Activated T-helper 2 cell treated with anti-CD3 and anti-CD28 coated beads, Interferon-gamma antibody, Interleukin-2, Interleukin-4, amounts not matched to agents 10 μg/mL and 5 μg/mL and 100 μg/mL, durations not matched to agents 14 hours and 24 hours and 36 hours (primary cell): ENCODE measurements around the gene PRSS53. TPM values are rescaled to one million over a fixed set of nuclear protein-coding genes. Genes with fewer than 3 reads are reported as not detected.

Experiments used
- DNase-seq: peaks from one replicate; pipeline ENCODE4 v3.0.0; 2021; ENCODE audit warnings: low spot score
- H3K27ac Mint-ChIP-seq: one replicate; pipeline ENCODE4 v1.8.0; 2021; ENCODE audit warnings: mixed read lengths
- H3K27me3 Mint-ChIP-seq: one replicate; pipeline ENCODE4 v1.8.0; 2021; ENCODE audit warnings: low read depth, mixed read lengths
- H3K36me3 Mint-ChIP-seq: one replicate; pipeline ENCODE4 v1.8.0; 2021; ENCODE audit warnings: low read depth, mixed read lengths
- H3K4me1 Mint-ChIP-seq: one replicate; pipeline ENCODE4 v1.8.0; 2021; ENCODE audit warnings: low read depth, mixed read lengths
- H3K4me3 Mint-ChIP-seq: one replicate; pipeline ENCODE4 v1.8.0; 2021; ENCODE audit warnings: low read depth, mild to moderate bottlenecking, moderate library complexity, mixed read lengths
- H3K9me3 Mint-ChIP-seq: one replicate; pipeline ENCODE4 v1.8.0; 2021; ENCODE audit warnings: mixed read lengths
- intact Hi-C: fragments of 100-400 bp; cut with micrococcal nuclease; formaldehyde crosslinking; loops from one replicate; pipeline ENCODE4 v1.15.1; 2023
- total RNA-seq: library from RNA; stranded (reverse); gene quantifications from 2 replicates; pipeline ENCODE4 v1.2.3, GENCODE V29; 2022

PRSS53 gene
- total RNA-seq, 1 donor from 2014 or later, result 4.8 TPM

GRCh38 chr16:31084584-31085302 lies 4.0 kb downstream of the PRSS53 start:
- H3K27me3 Mint-ChIP-seq, result no peaks in the 10 kb centered on the region
- H3K27ac Mint-ChIP-seq, result no peak overlapping the region
- no peak for DNase-seq
- H3K4me1 Mint-ChIP-seq, result peaks cover 2% of the 10 kb centered on the region
- H3K9me3 Mint-ChIP-seq, result no peaks in the 10 kb centered on the region
- no peak overlapping the region for H3K4me3 Mint-ChIP-seq
- H3K36me3 Mint-ChIP-seq, result peaks cover 27% of the 10 kb centered on the region
- intact Hi-C loops, result no loop called here

DNA sequence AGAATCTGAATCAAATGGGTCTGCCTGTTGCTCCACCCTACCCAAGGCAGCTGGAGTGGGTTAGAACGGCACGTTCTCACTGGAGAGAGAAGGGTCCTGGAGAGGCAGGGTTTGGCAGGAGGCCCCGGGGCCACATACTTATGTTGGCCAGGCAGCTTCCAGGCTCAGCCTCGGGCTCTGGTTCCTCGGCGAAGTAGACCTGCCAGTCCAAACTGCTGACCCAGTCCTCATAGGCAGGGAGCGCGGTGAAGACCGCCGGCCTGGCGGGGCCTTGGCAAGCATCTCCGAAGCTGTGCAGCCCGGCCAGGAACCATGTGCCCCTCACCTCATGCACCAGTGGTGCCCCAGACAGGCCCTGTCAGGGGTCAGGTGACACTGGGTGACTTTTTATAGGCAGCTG lies 4.8 kb downstream of the PRSS53 start:
- no peak for DNase-seq
- peaks cover 29% of the 10 kb centered on the region for H3K36me3 Mint-ChIP-seq
- intact Hi-C loops, result no loop called here
- H3K4me1 Mint-ChIP-seq, result peaks cover 2% of the 10 kb centered on the region
- H3K4me3 Mint-ChIP-seq, result no peak overlapping the region
- no peaks in the 10 kb centered on the region for H3K9me3 Mint-ChIP-seq
- no peaks in the 10 kb centered on the region for H3K27me3 Mint-ChIP-seq
- H3K27ac Mint-ChIP-seq, result no peak overlapping the region

GRCh38 chr16:31083556-31083955 lies 5.2 kb downstream of the PRSS53 start:
- Mint-ChIP-seq H3K4me3 (no peak overlapping the region), H3K36me3 (peaks cover 33% of the 10 kb centered on the region), H3K27ac (no peak overlapping the region), H3K27me3 (no peaks in the 10 kb centered on the region), H3K4me1 (peaks cover 2% of the 10 kb centered on the region), H3K9me3 (no peaks in the 10 kb centered on the region)
- intact Hi-C loops, result no loop called here
- no peak for DNase-seq

GRCh38 chr16:31083081-31083480 lies 5.7 kb downstream of the PRSS53 start:
- Mint-ChIP-seq H3K36me3 (peaks cover 37% of the 10 kb centered on the region), H3K9me3 (no peaks in the 10 kb centered on the region), H3K27ac (no peak overlapping the region), H3K4me3 (no peak overlapping the region), H3K4me1 (peaks cover 2% of the 10 kb centered on the region), H3K27me3 (no peaks in the 10 kb centered on the region)
- DNase-seq, result no peak
- intact Hi-C loops, result no loop called here

DNA sequence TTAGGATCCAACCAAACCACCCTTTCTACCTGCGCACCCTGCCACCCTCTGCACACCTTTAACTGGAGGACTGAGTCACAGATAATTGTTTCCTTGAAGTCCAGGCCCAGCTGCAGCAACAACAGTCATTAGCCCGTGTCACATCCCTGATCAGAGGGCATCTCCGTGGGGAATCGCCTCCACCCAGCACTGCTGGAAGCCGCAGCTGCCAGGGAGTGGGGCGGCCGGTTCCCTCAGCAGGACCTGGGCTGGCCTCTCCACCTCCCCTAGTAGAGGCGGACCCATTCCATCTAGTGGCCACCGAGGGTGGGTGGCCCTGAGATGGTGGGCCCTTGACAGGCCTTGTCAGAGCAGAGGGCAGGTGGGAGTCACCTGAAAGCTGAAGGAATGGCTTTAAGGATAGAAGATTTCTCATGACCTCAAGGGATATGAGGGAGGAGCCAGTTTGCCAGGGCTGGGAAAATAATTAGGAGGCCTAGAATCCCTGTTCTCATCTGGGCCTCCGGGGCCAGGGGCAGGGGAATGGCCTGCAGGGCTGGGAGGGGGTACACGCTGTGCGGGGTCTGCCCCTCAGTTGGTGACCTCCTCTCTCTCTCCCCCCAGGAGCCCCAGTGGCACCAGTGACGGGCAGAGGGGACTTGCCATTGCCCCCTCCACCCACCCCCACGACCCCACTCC lies 6.2 kb downstream of the PRSS53 start:
- H3K4me1 Mint-ChIP-seq, result peaks cover 2% of the 10 kb centered on the region
- no peak for DNase-seq
- no peak overlapping the region for H3K4me3 Mint-ChIP-seq
- H3K9me3 Mint-ChIP-seq, result no peaks in the 10 kb centered on the region
- no peaks in the 10 kb centered on the region for H3K27me3 Mint-ChIP-seq
- no peak overlapping the region for H3K27ac Mint-ChIP-seq
- H3K36me3 Mint-ChIP-seq, result peaks cover 43% of the 10 kb centered on the region
- intact Hi-C loops, result no loop called here

- Mint-ChIP-seq H3K4me1 (peaks cover 2% of the 10 kb centered on the region), H3K4me3 (no peak overlapping the region), H3K36me3 (peaks cover 48% of the 10 kb centered on the region), H3K27ac (no peak overlapping the region), H3K9me3 (no peaks in the 10 kb centered on the region), H3K27me3 (no peaks in the 10 kb centered on the region)
- no peak for DNase-seq
- intact Hi-C loops, result no loop called here
Measured at GRCh38 chr16:31081428-31082351, 7.1 kb downstream of the PRSS53 start.

DNA sequence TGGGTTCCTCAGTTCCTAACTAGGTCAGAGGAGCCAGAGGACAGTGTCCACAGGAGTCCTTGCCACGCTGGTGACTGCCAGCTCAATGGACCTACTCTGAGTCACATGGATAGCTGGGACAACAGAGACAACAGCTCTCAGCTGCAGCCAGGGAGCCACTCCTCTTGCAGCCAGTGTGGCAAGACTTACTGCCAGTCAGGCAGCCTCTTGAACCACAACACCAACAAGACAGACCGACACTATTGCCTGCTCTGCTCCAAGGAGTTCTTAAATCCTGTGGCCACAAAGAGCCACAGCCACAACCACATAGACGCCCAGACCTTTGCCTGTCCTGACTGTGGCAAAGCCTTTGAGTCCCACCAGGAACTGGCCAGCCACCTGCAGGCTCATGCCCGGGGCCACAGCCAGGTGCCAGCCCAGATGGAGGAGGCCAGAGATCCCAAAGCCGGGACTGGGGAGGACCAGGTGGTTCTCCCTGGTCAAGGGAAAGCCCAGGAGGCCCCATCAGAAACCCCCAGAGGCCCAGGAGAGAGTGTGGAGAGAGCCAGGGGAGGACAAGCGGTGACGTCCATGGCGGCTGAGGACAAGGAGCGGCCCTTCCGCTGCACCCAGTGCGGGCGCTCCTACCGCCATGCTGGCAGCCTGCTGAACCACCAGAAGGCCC lies 7.9 kb downstream of the PRSS53 start:
- Mint-ChIP-seq H3K4me3 (no peak overlapping the region), H3K9me3 (no peaks in the 10 kb centered on the region), H3K27ac (no peak overlapping the region), H3K36me3 (peaks cover 54% of the 10 kb centered on the region), H3K4me1 (peaks cover 5% of the 10 kb centered on the region), H3K27me3 (no peaks in the 10 kb centered on the region)
- DNase-seq, result no peak
- intact Hi-C loops, result no loop called here

- Mint-ChIP-seq H3K36me3 (peaks cover 50% of the 10 kb centered on the region), H3K4me3 (no peak overlapping the region), H3K9me3 (no peaks in the 10 kb centered on the region), H3K27ac (no peak overlapping the region), H3K27me3 (no peaks in the 10 kb centered on the region), H3K4me1 (peaks cover 4% of the 10 kb centered on the region)
- no peak for DNase-seq
- intact Hi-C loops, result no loop called here
Measured at GRCh38 chr16:31080035-31080629, 8.6 kb downstream of the PRSS53 start.

DNA sequence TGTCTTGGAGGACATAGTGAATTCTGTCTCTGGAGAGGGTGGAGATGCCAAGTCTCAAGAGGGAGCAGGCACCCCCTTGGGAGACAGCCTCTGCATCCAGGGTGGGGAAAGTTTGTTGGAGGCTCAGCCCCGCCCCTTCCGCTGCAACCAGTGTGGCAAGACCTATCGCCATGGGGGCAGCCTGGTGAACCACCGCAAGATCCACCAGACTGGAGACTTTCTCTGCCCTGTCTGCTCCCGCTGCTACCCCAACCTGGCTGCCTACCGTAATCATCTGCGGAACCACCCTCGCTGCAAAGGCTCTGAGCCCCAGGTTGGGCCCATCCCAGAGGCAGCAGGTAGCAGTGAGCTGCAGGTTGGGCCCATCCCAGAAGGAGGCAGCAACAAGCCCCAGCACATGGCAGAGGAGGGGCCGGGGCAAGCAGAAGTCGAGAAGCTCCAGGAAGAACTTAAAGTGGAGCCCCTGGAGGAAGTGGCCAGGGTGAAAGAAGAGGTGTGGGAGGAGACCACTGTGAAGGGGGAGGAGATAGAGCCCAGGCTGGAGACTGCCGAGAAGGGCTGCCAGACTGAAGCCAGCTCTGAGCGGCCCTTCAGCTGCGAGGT lies 9.3 kb downstream of the PRSS53 start:
- intact Hi-C loops, result no loop called here
- Mint-ChIP-seq H3K9me3 (no peaks in the 10 kb centered on the region), H3K27me3 (no peaks in the 10 kb centered on the region), H3K4me3 (no peak overlapping the region), H3K27ac (no peak overlapping the region), H3K36me3 (peaks cover 56% of the 10 kb centered on the region), H3K4me1 (peaks cover 10% of the 10 kb centered on the region)
- DNase-seq, result no peak

DNA sequence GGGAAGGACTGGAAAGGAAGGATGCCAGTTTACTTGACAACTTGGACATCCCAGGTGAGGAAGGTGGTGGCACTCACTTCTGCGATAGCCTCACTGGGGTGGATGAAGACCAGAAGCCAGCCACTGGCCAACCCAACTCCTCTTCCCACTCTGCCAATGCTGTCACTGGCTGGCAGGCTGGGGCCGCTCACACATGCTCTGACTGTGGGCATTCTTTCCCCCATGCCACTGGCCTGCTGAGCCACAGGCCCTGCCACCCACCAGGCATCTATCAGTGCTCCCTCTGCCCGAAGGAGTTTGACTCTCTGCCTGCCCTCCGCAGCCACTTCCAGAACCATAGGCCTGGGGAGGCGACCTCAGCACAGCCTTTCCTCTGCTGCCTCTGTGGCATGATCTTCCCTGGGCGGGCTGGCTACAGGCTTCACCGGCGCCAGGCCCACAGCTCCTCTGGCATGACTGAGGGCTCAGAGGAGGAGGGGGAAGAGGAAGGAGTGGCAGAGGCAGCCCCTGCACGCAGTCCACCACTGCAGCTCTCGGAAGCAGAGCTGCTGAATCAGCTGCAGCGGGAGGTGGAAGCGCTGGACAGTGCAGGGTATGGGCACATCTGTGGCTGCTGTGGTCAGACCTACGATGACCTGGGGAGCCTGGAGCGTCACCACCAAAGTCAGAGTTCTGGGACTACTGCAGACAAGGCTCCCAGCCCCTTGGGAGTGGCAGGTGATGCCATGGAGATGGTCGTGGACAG lies 10.0 kb downstream of the PRSS53 start:
- H3K4me3 Mint-ChIP-seq, result no peak overlapping the region
- H3K4me1 Mint-ChIP-seq, result peaks cover 10% of the 10 kb centered on the region
- DNase-seq, result no peak
- H3K27me3 Mint-ChIP-seq, result no peaks in the 10 kb centered on the region
- intact Hi-C loops, result no loop called here
- H3K9me3 Mint-ChIP-seq, result no peaks in the 10 kb centered on the region
- peaks cover 57% of the 10 kb centered on the region for H3K36me3 Mint-ChIP-seq
- no peak overlapping the region for H3K27ac Mint-ChIP-seq

- no peak overlapping the region for H3K27ac Mint-ChIP-seq
- no peak for DNase-seq
- H3K27me3 Mint-ChIP-seq, result no peaks in the 10 kb centered on the region
- no peak overlapping the region for H3K4me3 Mint-ChIP-seq
- H3K9me3 Mint-ChIP-seq, result no peaks in the 10 kb centered on the region
- H3K4me1 Mint-ChIP-seq, result peaks cover 10% of the 10 kb centered on the region
- H3K36me3 Mint-ChIP-seq, result peaks cover 57% of the 10 kb centered on the region
- intact Hi-C loops, result no loop called here
Measured at GRCh38 chr16:31077592-31078396, 10.9 kb downstream of the PRSS53 start.
